Measurements from ENCODE around the gene RCHY1.

- TF ChIP-seq CTCF (IDR thresholded peaks at IDR 0.05) (no peak), EZH2 (IDR thresholded peaks at IDR 0.05) (no peak)
These were observed 13.3 kb upstream of the RCHY1 start for GRCh38 chr4:75527482-75527881.

Data from neural progenitor cell (in vitro differentiated cells).